GM12891 (cell line): ENCODE data around the gene NDUFV2.

Source experiments
- POLR2A ChIP-seq: IDR thresholded peaks from 2 replicates; pipeline ENCODE4 v1.6.1; 2011; ENCODE audit warnings: low read depth, low read length, control low read depth
- POLR2AphosphoS5 ChIP-seq: IDR thresholded peaks from 2 replicates; pipeline ENCODE4 v1.6.1; 2011; ENCODE audit warnings: low read depth, low read length, control low read depth
- POU2F2 ChIP-seq: IDR thresholded peaks from 2 replicates; pipeline ENCODE4 v1.6.1; 2011; ENCODE audit warnings: low read depth, mild to moderate bottlenecking, control low read depth, low read length, moderate library complexity

DNA sequence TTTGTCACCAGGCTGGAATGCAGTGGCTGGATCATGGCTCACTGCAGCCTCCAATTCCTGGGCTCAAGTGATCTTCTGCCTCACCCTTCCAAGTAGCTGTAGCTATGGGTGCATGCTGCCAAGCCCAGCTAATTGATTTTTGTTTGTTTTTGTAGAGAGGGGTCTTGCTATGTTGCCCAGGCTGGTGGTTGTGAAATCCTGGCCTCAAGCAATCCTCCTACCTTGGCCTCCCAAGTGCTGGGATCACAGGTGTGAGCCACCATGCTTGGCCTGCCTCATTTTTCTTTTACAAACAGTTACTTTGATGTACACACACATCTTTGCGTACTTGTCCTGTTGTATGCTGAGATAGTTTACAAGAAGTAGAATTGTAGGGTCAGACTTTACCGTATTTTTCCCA is 21.0 kb downstream of the NDUFV2 start:
- TF ChIP-seq POLR2A (no peak), POLR2AphosphoS5 (no peak), POU2F2 (no peak)
